ENCODE results near the gene CDA. TPM values are rescaled to one million over a fixed set of nuclear protein-coding genes. Genes with fewer than 3 reads are reported as not detected.

CDA gene
- total RNA-seq, 2 donors from 2014 or later, result 0.92 to 3.0 TPM

- Histone ChIP-seq H3K9me3 (no peaks in the 10 kb centered on the region), H3K4me1 (ENCODE audit: control insufficient read depth in 1 of 2, low read depth in 2 of 2) (peaks cover 7 to 35% of the 10 kb centered on the region in 2 donors), H3K36me3 (peaks cover 9% of the 10 kb centered on the region), H3K27ac (peak overlapping the region; percentile 27 to 77), H3K4me3 (peak overlapping the region; percentile 73), H3K27me3 (replicated peaks; ENCODE audit: insufficient read depth) (no peaks in the 10 kb centered on the region)
- no peak for DNase-seq (ENCODE audit: low spot score)
- TF ChIP-seq, protein P1, sequence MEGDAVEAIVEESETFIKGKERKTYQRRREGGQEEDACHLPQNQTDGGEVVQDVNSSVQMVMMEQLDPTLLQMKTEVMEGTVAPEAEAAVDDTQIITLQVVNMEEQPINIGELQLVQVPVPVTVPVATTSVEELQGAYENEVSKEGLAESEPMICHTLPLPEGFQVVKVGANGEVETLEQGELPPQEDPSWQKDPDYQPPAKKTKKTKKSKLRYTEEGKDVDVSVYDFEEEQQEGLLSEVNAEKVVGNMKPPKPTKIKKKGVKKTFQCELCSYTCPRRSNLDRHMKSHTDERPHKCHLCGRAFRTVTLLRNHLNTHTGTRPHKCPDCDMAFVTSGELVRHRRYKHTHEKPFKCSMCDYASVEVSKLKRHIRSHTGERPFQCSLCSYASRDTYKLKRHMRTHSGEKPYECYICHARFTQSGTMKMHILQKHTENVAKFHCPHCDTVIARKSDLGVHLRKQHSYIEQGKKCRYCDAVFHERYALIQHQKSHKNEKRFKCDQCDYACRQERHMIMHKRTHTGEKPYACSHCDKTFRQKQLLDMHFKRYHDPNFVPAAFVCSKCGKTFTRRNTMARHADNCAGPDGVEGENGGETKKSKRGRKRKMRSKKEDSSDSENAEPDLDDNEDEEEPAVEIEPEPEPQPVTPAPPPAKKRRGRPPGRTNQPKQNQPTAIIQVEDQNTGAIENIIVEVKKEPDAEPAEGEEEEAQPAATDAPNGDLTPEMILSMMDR (IDR thresholded peaks at IDR 0.05), result no peak
- ATAC-seq (ENCODE audit: insufficient number of reproducible peaks, low FRiP score, low read depth), result no peak
Measured at GRCh38 chr1:20660847-20661206, 71.9 kb downstream of the CDA start.

DNA sequence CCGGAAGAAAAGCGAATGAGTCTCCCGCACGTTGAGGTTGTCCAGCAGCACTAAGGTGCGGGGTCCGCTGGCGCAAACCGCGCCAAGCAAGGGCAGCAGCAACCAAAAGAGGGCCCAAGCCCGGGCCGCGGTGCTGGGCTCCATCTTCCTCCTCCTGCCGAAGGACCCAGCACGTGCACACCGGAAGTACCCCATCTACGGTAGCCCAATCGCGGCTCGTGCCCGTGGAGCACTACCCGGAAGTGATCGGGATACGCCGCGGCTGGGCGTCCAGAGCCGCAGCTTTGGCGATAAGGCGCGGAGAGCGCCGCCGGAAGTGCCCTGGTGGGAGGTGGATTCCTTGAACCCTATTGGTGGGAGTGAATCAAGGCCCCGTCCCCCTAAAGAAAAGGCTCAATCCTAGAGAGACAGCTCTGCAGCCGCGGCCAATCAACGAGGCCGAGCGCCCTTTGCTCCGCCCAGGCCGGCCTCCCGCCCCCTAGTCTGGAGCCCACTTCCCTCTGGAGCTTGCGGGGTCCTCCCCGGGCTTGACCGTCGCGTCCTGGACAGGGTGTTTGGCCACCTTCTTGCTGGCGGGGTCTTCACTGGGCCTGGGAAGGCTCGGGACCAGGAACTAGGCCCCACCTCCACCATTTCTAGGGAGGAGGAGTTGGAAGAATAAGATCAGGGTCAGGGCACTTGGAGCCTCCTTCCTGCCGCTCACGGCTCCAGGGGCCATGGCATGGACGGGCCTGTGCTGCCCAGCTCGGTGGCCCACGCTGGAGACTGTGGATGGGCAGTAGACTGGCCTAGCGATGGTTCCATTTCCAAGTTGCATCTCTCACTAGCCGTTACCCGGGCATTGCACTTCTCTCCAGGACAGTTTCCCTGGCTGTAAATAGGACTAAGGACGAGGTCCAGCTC, 72.6 kb downstream of the CDA start, which contains the start of gene DDOST:
TSS of gene DDOST (minus strand) at position 163 of the 903 bp plus-strand sequence. CDS start at position 144, 19 bp downstream.
- ATAC-seq (ENCODE audit: insufficient number of reproducible peaks, low FRiP score, low read depth) (peak; percentile 93), DNase-seq (ENCODE audit: low spot score) (peak; percentile 78)
- no peaks in the 10 kb centered on the region for H3K9me3 ChIP-seq
- H3K27ac ChIP-seq, result peak within 1 kb of the TSS; percentile 77 to 85
- H3K36me3 ChIP-seq, result peaks cover 2% of the 10 kb centered on the region
- TF ChIP-seq, protein P1 (IDR thresholded peaks at IDR 0.05), result peak; percentile 32
- H3K4me3 ChIP-seq, result peak within 1 kb of the TSS; percentile 73
- no peaks in the 10 kb centered on the region for H3K27me3 ChIP-seq (replicated peaks; ENCODE audit: insufficient read depth)
- H3K4me1 ChIP-seq (ENCODE audit: control insufficient read depth in 1 of 2, low read depth in 2 of 2), result peaks cover 7 to 35% of the 10 kb centered on the region in 2 donors

DNA sequence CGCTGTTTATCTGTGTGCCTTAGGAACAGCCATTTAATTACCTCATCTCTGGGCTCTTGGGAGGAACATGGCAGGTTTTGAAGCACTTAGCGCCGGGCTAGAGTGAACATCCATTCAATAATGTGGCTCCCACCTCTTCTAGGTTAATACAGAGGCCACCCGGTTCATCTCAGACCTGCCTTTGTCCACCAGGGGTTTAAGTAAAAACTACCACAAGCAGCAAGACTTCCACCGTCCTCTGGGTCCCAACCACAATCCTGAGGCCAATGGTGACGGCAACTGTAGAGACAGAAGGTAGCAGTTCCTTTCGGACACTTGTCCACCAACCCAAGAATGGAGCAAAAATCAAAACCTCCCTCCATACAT, 73.2 kb downstream of the CDA start:
- ATAC-seq (ENCODE audit: insufficient number of reproducible peaks, low FRiP score, low read depth), result no peak

GRCh38 chr1:20663365-20663764, 74.5 kb downstream of the CDA start:
- no peak for DNase-seq (ENCODE audit: low spot score)
- no peak for ATAC-seq (ENCODE audit: insufficient number of reproducible peaks, low FRiP score, low read depth)
- Histone ChIP-seq H3K36me3 (no peaks in the 10 kb centered on the region), H3K27me3 (replicated peaks; ENCODE audit: insufficient read depth) (no peaks in the 10 kb centered on the region), H3K4me3 (no peak overlapping the region), H3K4me1 (ENCODE audit: control insufficient read depth in 1 of 2, low read depth in 2 of 2) (peaks cover 7 to 33% of the 10 kb centered on the region in 2 donors), H3K9me3 (no peaks in the 10 kb centered on the region), H3K27ac (no peak overlapping the region)
- TF ChIP-seq, protein P1 (IDR thresholded peaks at IDR 0.05), result no peak

More for the DNA sequence above, 73.2 kb downstream of the CDA start:
- no peak for DNase-seq (ENCODE audit: low spot score)
- H3K4me3 ChIP-seq, result peak overlapping the region; percentile 73
- H3K36me3 ChIP-seq, result no peaks in the 10 kb centered on the region
- H3K27ac ChIP-seq, result peak overlapping the region; percentile 77 to 85
- no peaks in the 10 kb centered on the region for H3K9me3 ChIP-seq
- H3K27me3 ChIP-seq (replicated peaks; ENCODE audit: insufficient read depth), result no peaks in the 10 kb centered on the region
- TF ChIP-seq, protein P1 (IDR thresholded peaks at IDR 0.05), result no peak
- H3K4me1 ChIP-seq (ENCODE audit: control insufficient read depth in 1 of 2, low read depth in 2 of 2), result peaks cover 7 to 35% of the 10 kb centered on the region in 2 donors

GRCh38 chr1:20663969-20664715, 75.2 kb downstream of the CDA start:
- TF ChIP-seq, protein P1 (IDR thresholded peaks at IDR 0.05), result no peak
- H3K27ac ChIP-seq, result no peak overlapping the region
- no peaks in the 10 kb centered on the region for H3K9me3 ChIP-seq
- H3K36me3 ChIP-seq, result no peaks in the 10 kb centered on the region
- ATAC-seq (ENCODE audit: insufficient number of reproducible peaks, low FRiP score, low read depth) (no peak), DNase-seq (ENCODE audit: low spot score) (no peak)
- H3K4me3 ChIP-seq, result no peak overlapping the region
- peaks cover 7 to 26% of the 10 kb centered on the region in 2 donors for H3K4me1 ChIP-seq (ENCODE audit: control insufficient read depth in 1 of 2, low read depth in 2 of 2)
- H3K27me3 ChIP-seq (replicated peaks; ENCODE audit: insufficient read depth), result no peaks in the 10 kb centered on the region
